Smooth muscle cell (in vitro differentiated cells): ENCODE results near the gene SCN3A. TPM values are rescaled to one million over a fixed set of nuclear protein-coding genes. Genes with fewer than 3 reads are reported as not detected.

Experiments used
- DNase-seq: peaks from one replicate; lab custom pipeline; 2025; ENCODE audit not compliant: unreplicated experiment; lab: John Stamatoyannopoulos, UW
- H2AFZ ChIP-seq: fragments of 200-600 bp; sonication (generic); 2 replicates; pipeline ENCODE4 v1.6.0; 2016; ENCODE audit warnings: antibody characterized with exemption, low read depth, mild to moderate bottlenecking
- H3F3A ChIP-seq: fragments of 200-600 bp; sonication (generic); 2 replicates; pipeline ENCODE4 v1.6.0; 2017; ENCODE audit warnings: antibody characterized with exemption, low read depth
- H3K27ac ChIP-seq: fragments of 200-600 bp; sonication (generic); 2 replicates; pipeline ENCODE4 v1.5.1; 2016; ENCODE audit warnings: low read depth, mild to moderate bottlenecking
- H3K27me3 ChIP-seq: fragments of 200-600 bp; sonication (generic); 2 replicates; pipeline ENCODE4 v1.6.1; 2016; ENCODE audit warnings: low read depth, mild to moderate bottlenecking
- H3K36me3 ChIP-seq: fragments of 200-600 bp; sonication (generic); 2 replicates; pipeline ENCODE4 v1.5.1; 2016; ENCODE audit warnings: low read depth
- H3K4me1 ChIP-seq: fragments of 200-600 bp; sonication (generic); 2 replicates; pipeline ENCODE4 v1.5.1; 2016; ENCODE audit warnings: low read depth
- H3K4me2 ChIP-seq: fragments of 200-600 bp; sonication (generic); 2 replicates; pipeline ENCODE4 v1.6.0; 2016; ENCODE audit warnings: mild to moderate bottlenecking
- H3K4me3 ChIP-seq: fragments of 200-600 bp; sonication (generic); 2 replicates; pipeline ENCODE4 v1.5.1; 2016; ENCODE audit warnings: mild to moderate bottlenecking
- H3K79me2 ChIP-seq: fragments of 200-600 bp; sonication (generic); 2 replicates; pipeline ENCODE4 v1.6.0; 2016; ENCODE audit warnings: low read depth, mild to moderate bottlenecking
- H3K9ac ChIP-seq: fragments of 200-600 bp; sonication (generic); 2 replicates; pipeline ENCODE4 v1.6.0; 2016; ENCODE audit warnings: low read depth
- H3K9me3 ChIP-seq: fragments of 200-600 bp; sonication (generic); replicated peaks from 2 replicates; pipeline ENCODE4 v1.5.1; 2016; ENCODE audit warnings: low read depth
- H4K20me1 ChIP-seq: fragments of 200-600 bp; sonication (generic); 2 replicates; pipeline ENCODE4 v1.6.0; 2016; ENCODE audit warnings: low read depth
- WGBS: methylation state at CpG from one replicate; pipeline ENCODE4 v1.1.7; 2016; ENCODE audit warnings: low lambda C conversion rate; 5-methylcytosine and 5-hydroxymethylcytosine counted together
- polyA plus RNA-seq: library from polyadenylated mRNA; unstranded; fragments of >200 nt; fragmentation: Nextera tagmentation; extraction: Ambion mirVana; gene quantifications from 2 replicates; pipeline ENCODE4 v1.2.1, GENCODE V29; 2016
- total RNA-seq: library from RNA; depleted of rRNA; stranded (reverse); fragments of >200 nt; gene quantifications from 2 replicates; pipeline ENCODE4 v1.2.3, GENCODE V29; 2014
- TF ChIP-seq, protein P1 (sequence below): fragments of 200-600 bp; sonication (generic); IDR thresholded peaks from 2 replicates; pipeline ENCODE4 v1.5.1; 2017; ENCODE audit warnings: borderline replicate concordance, mild to moderate bottlenecking, antibody characterized with exemption; ENCODE audit not compliant: insufficient read depth, poor library complexity, severe bottlenecking

Gene SCN3A
- total and polyA plus RNA-seq, 2 experiments from 2014 or later: not detected

DNA sequence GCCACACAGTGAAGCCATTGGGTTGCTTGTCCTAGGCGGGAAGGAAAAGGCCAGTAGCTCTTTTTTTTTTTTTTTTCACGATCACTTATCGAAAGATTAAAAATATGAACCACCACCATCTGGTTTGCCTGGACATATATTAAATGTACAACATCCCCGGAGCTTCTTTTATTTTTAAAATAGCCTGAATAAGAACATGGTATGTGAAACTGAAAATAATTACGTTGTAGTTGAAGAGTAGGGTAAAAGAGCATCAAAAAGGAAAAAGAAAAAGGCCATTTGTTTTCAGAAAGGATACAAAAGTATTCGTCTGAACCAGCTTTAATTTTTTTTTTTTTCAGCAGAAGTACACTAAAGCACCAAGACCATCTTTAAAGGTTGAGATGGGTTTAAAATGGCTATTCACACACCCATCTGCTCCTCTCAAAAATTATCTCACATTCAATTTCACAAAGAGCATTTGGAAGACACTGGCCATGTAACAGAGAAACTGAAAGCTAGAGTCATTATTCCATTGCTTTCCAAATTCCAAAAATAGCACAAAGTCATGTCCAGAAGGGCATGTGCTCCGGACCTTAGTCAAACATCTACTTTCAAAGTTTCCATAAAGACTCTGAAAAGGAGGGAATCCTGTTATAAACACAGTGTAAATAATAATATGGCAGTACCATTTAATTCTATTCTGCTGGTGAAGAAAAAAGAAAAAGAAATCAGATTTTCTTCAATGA is 82.9 kb downstream of the SCN3A start:
- 90% methylated on average over 7 of the region's 7 CpGs for WGBS
- Histone ChIP-seq H3K4me2 (no peak overlapping the region), H3K9ac (no peak overlapping the region), H3F3A (no peaks in the 10 kb centered on the region), H3K27me3 (no peaks in the 10 kb centered on the region), H3K79me2 (no peaks in the 10 kb centered on the region), H3K27ac (no peak overlapping the region), H2AFZ (no peak overlapping the region), H3K9me3 (no peaks in the 10 kb centered on the region), H3K4me3 (no peak overlapping the region), H3K36me3 (no peaks in the 10 kb centered on the region), H3K4me1 (no peaks in the 10 kb centered on the region), H4K20me1 (no peaks in the 10 kb centered on the region)
- TF ChIP-seq, protein P1, sequence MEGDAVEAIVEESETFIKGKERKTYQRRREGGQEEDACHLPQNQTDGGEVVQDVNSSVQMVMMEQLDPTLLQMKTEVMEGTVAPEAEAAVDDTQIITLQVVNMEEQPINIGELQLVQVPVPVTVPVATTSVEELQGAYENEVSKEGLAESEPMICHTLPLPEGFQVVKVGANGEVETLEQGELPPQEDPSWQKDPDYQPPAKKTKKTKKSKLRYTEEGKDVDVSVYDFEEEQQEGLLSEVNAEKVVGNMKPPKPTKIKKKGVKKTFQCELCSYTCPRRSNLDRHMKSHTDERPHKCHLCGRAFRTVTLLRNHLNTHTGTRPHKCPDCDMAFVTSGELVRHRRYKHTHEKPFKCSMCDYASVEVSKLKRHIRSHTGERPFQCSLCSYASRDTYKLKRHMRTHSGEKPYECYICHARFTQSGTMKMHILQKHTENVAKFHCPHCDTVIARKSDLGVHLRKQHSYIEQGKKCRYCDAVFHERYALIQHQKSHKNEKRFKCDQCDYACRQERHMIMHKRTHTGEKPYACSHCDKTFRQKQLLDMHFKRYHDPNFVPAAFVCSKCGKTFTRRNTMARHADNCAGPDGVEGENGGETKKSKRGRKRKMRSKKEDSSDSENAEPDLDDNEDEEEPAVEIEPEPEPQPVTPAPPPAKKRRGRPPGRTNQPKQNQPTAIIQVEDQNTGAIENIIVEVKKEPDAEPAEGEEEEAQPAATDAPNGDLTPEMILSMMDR: no peak
- no peak for DNase-seq

DNA sequence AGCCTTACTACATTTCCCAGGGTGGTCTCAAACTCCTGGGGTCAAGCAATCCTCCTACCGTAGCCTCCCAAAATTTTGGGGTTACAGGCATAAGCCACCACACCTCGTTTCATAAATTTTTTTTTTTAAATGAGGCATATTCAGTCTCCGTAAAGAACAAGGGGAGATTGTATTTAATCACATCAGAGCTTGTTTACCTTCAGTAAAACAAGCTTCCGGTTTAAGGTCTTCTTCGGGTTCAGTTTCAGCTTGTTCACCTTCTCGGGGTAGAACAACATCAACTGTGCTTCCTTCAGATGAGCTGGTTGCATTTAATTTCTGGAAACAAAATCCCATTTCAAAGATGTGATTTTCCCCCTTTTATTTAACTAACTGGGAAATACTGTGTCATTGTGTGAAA is 88.6 kb downstream of the SCN3A start:
- Histone ChIP-seq H3K36me3 (no peaks in the 10 kb centered on the region), H3K9me3 (no peaks in the 10 kb centered on the region), H3K4me2 (no peak overlapping the region), H3K4me3 (no peak overlapping the region), H3K27ac (no peak overlapping the region), H3K4me1 (no peaks in the 10 kb centered on the region), H2AFZ (no peak overlapping the region), H3F3A (peaks cover 4% of the 10 kb centered on the region), H3K79me2 (no peaks in the 10 kb centered on the region), H3K27me3 (no peaks in the 10 kb centered on the region), H4K20me1 (no peaks in the 10 kb centered on the region), H3K9ac (no peak overlapping the region)
- TF ChIP-seq, protein P1: no peak
- WGBS: 89% methylated on average over 6 of the region's 6 CpGs
- no peak for DNase-seq

DNA sequence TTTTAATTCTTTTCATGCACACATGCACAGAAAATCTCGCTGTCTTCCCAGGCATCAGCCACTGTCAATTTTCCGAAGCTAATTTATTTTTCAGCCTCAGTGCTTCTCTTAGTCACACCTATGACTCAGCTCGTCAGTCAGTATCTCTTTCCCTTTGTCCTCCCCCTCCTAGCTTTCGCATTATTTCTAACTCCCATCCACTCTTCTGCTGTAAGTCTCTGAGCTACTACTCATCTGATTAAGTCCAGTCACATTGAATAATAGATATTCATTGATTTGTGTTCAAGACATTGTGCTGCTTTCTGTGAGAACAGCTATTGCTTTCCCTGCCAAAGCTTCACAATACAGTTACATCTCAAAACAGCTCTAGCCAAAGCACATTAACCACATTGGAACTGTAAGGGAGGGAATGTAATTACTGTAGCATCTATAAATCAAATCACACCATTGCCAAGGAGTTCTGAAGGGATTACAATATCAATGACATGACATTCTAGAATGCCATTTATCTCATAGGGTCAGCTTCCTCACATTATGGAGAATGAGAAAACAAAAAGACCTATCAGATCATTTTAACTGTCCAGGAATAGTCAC is 89.4 kb downstream of the SCN3A start:
- no peak overlapping the region for H3K4me3 ChIP-seq
- no peak overlapping the region for H2AFZ ChIP-seq
- peaks cover 4% of the 10 kb centered on the region for H3F3A ChIP-seq
- no peak overlapping the region for H3K9ac ChIP-seq
- H3K27me3 ChIP-seq: no peaks in the 10 kb centered on the region
- TF ChIP-seq, protein P1: no peak
- no peaks in the 10 kb centered on the region for H3K79me2 ChIP-seq
- H4K20me1 ChIP-seq: no peaks in the 10 kb centered on the region
- no peaks in the 10 kb centered on the region for H3K36me3 ChIP-seq
- H3K27ac ChIP-seq: no peak overlapping the region
- H3K4me1 ChIP-seq: no peaks in the 10 kb centered on the region
- WGBS: 10% methylated on average over 4 of the region's 4 CpGs
- peak overlapping the region; percentile 73 for H3K4me2 ChIP-seq
- no peak for DNase-seq
- no peaks in the 10 kb centered on the region for H3K9me3 ChIP-seq
